Measurements from ENCODE around the gene FOLH1. TPM values are rescaled to one million over a fixed set of nuclear protein-coding genes. Genes with fewer than 3 reads are reported as not detected.

FOLH1 gene
- 1.3 TPM in 2 replicates for total RNA-seq

GRCh38 chr11:49208006-49208721 is at the start of gene FOLH1:
Gene FOLH1, minus strand, starts transcription at chr11:49208602. Its CDS starts 193 bp downstream, at chr11:49208409.

Other genes with a start within 250 kb of the FOLH1 start
- not detected in 2 replicates for gene TRIM51G, start 224.7 kb downstream of the FOLH1 start, total RNA-seq
- gene TRIM49B, start 179.8 kb downstream of the FOLH1 start, total RNA-seq, result not detected in 2 replicates
- not detected in 2 replicates for gene TRIM64C, start 149.5 kb downstream of the FOLH1 start, total RNA-seq

All from hair follicle dermal papilla cell (primary cell).